ENCODE measurements around the gene VPS18. TPM values are rescaled to one million over a fixed set of nuclear protein-coding genes. Genes with fewer than 3 reads are reported as not detected.

The VPS18 gene
- total and polyA plus RNA-seq, 2 experiments from 2014 or later = 5.9 to 42.5 TPM

GRCh38 chr15:40918799-40919392 is 24.6 kb downstream of the VPS18 start:
- no peak overlapping the region for H2AFZ ChIP-seq
- ATAC-seq (no peak), DNase-seq (ENCODE audit: low spot score) (no peak)
- H3K4me2 ChIP-seq = no peak overlapping the region
- Mint-ChIP-seq H3K36me3 (ENCODE audit: low read depth) (no peaks in the 10 kb centered on the region), H3K4me1 (peaks cover 21% of the 10 kb centered on the region), H3K27ac (no peak overlapping the region), H3K27me3 (ENCODE audit: insufficient read depth, low read depth, poor library complexity) (peaks cover 44% of the 10 kb centered on the region), H3K9me3 (no peaks in the 10 kb centered on the region), H3K4me3 (no peak overlapping the region)
- no peak overlapping the region for H3K27ac ChIP-seq (ENCODE audit: low read depth)
- TF ChIP-seq, protein P1, sequence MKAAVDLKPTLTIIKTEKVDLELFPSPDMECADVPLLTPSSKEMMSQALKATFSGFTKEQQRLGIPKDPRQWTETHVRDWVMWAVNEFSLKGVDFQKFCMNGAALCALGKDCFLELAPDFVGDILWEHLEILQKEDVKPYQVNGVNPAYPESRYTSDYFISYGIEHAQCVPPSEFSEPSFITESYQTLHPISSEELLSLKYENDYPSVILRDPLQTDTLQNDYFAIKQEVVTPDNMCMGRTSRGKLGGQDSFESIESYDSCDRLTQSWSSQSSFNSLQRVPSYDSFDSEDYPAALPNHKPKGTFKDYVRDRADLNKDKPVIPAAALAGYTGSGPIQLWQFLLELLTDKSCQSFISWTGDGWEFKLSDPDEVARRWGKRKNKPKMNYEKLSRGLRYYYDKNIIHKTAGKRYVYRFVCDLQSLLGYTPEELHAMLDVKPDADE (IDR thresholded peaks at IDR 0.05) = no peak
- TF ChIP-seq STAT1 (IDR thresholded peaks at IDR 0.05; ENCODE audit: unreplicated experiment) (no peak), ZNF331 (CRISPR knock-in tag; IDR thresholded peaks at IDR 0.05; ENCODE audit: low read depth) (no peak), NANOG (IDR thresholded peaks at IDR 0.05; ENCODE audit: borderline replicate concordance) (no peak), EZH2phosphoT487 (IDR thresholded peaks at IDR 0.05; ENCODE audit: unreplicated experiment) (no peak), REST (IDR thresholded peaks at IDR 0.05; ENCODE audit: unreplicated experiment) (no peak), POLR2AphosphoS5 (IDR thresholded peaks at IDR 0.05; ENCODE audit: low read depth) (no peak)
- TF ChIP-seq, protein P2, sequence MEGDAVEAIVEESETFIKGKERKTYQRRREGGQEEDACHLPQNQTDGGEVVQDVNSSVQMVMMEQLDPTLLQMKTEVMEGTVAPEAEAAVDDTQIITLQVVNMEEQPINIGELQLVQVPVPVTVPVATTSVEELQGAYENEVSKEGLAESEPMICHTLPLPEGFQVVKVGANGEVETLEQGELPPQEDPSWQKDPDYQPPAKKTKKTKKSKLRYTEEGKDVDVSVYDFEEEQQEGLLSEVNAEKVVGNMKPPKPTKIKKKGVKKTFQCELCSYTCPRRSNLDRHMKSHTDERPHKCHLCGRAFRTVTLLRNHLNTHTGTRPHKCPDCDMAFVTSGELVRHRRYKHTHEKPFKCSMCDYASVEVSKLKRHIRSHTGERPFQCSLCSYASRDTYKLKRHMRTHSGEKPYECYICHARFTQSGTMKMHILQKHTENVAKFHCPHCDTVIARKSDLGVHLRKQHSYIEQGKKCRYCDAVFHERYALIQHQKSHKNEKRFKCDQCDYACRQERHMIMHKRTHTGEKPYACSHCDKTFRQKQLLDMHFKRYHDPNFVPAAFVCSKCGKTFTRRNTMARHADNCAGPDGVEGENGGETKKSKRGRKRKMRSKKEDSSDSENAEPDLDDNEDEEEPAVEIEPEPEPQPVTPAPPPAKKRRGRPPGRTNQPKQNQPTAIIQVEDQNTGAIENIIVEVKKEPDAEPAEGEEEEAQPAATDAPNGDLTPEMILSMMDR (conservative IDR thresholded peaks at IDR 0.05; ENCODE audit: low read depth in 2 of 2) = no peak
- no peaks in the 10 kb centered on the region for H4K20me1 ChIP-seq (replicated peaks; ENCODE audit: insufficient read depth)
- H3K27me3 ChIP-seq (ENCODE audit: insufficient read depth) = peaks cover 36% of the 10 kb centered on the region
- H3K36me3 ChIP-seq (ENCODE audit: insufficient read depth) = no peaks in the 10 kb centered on the region
- H3K4me1 ChIP-seq (ENCODE audit: insufficient read depth) = peaks cover 7% of the 10 kb centered on the region; the same call in 1 of the 2 replicates
- H3F3A ChIP-seq (replicated peaks; ENCODE audit: low read depth) = 0 out of 2 replicates have a peak, but pooled peaks cover 10% of the 10 kb centered on the region
- H3K4me3 ChIP-seq = no peak overlapping the region
- H3K79me2 ChIP-seq (replicated peaks; ENCODE audit: insufficient read depth) = no peaks in the 10 kb centered on the region
- no peaks in the 10 kb centered on the region for H3K9me2 ChIP-seq (ENCODE audit: insufficient read depth)
